GM12878 (cell line): Measurements from ENCODE around the gene CDC45.

Source experiments
- BHLHE40 ChIP-seq, 2 experiments: fragments of 450-650 bp in 1 of 2; IDR thresholded peaks; 2 replicates each; pipeline ENCODE4 v1.6.1; 2011 to 2017; ENCODE audit warnings: low read depth in 2 of 2, borderline replicate concordance in 1 of 2, improper control_type of control experiment in 1 of 2, low read length in 1 of 2, mild to moderate bottlenecking in 1 of 2
- CREB1 ChIP-seq: IDR thresholded peaks from 2 replicates; pipeline ENCODE4 v1.6.1; 2012; ENCODE audit warnings: low read depth, mild to moderate bottlenecking, inconsistent platforms
- EGR1 ChIP-seq, 2 experiments: IDR thresholded peaks; 1 replicate in 1 of 2; 2 replicates in 1 of 2; pipeline ENCODE4 v1.6.1; 2011 to 2012; ENCODE audit warnings: low read depth in 2 of 2, low read length in 2 of 2, borderline replicate concordance in 1 of 2, mild to moderate bottlenecking in 1 of 2, moderate library complexity in 1 of 2
- EP300 ChIP-seq, 2 experiments: fragments of 150-350 bp in 1 of 2; IDR thresholded peaks; 2 replicates each; pipeline ENCODE4 v1.6.1; 2011 to 2012; ENCODE audit warnings: low read depth in 2 of 2, low read length in 2 of 2, borderline replicate concordance in 1 of 2, improper control_type of control experiment in 1 of 2, inconsistent platforms in 1 of 2; ENCODE audit not compliant: control insufficient read depth in 1 of 2
- JUNB ChIP-seq: IDR thresholded peaks from 2 replicates; pipeline ENCODE4 v1.6.1; 2016; ENCODE audit warnings: antibody characterized with exemption, mild to moderate bottlenecking
- POLR2A ChIP-seq: IDR thresholded peaks from 2 replicates; pipeline ENCODE4 v1.6.1; 2011; ENCODE audit warnings: low read depth, mild to moderate bottlenecking, low read length
- POLR2AphosphoS5 ChIP-seq: IDR thresholded peaks from 2 replicates; pipeline ENCODE4 v1.6.1; 2011; ENCODE audit warnings: mild to moderate bottlenecking, low read length, inconsistent platforms
- ZNF384 ChIP-seq: IDR thresholded peaks from 2 replicates; pipeline ENCODE4 v1.6.1; 2012; ENCODE audit warnings: low read depth, mild to moderate bottlenecking, low read length, improper control_type of control experiment, borderline replicate concordance
- TF ChIP-seq, protein P1 (sequence below): fragments of 450-650 bp; formaldehyde crosslinking; IDR thresholded peaks from 2 replicates; pipeline ENCODE4 v1.4.0; 2020; ENCODE audit warnings: mild to moderate bottlenecking, moderate library complexity
- TF ChIP-seq, protein P2 (sequence below), 3 experiments: IDR thresholded peaks in 2 of 3; conservative IDR thresholded peaks in 1 of 3; 2 replicates each; pipeline ENCODE4 v1.5.1; 2011; ENCODE audit warnings: low read depth in 3 of 3, low read length in 3 of 3, mild to moderate bottlenecking in 3 of 3, control low read depth in 2 of 3, moderate library complexity in 2 of 3, inconsistent platforms in 1 of 3, mixed read lengths in 1 of 3; ENCODE audit not compliant: control insufficient read depth in 2 of 3, insufficient read depth in 1 of 3; ENCODE audit errors: extremely low read depth in 1 of 3
- TF ChIP-seq, protein P3 (sequence below): fragments of 450-650 bp; IDR thresholded peaks from 2 replicates; pipeline ENCODE4 v1.6.1; 2017; ENCODE audit warnings: antibody characterized with exemption, mild to moderate bottlenecking, moderate library complexity
- TF ChIP-seq, protein P4 (sequence below): IDR thresholded peaks from 2 replicates; pipeline ENCODE4 v1.6.1; 2012; ENCODE audit warnings: low read depth, low read length, improper control_type of control experiment
- TF ChIP-seq, protein P5 (sequence below): fragments of 150-350 bp; IDR thresholded peaks from 2 replicates; pipeline ENCODE4 v1.6.1; 2016; ENCODE audit warnings: low read depth, low read length
- TF ChIP-seq, protein P6 (sequence below): IDR thresholded peaks from 2 replicates; pipeline ENCODE4 v1.6.1; 2011; ENCODE audit warnings: low read depth, mild to moderate bottlenecking, low read length, moderate library complexity, borderline replicate concordance; ENCODE audit errors: extremely low read depth

DNA sequence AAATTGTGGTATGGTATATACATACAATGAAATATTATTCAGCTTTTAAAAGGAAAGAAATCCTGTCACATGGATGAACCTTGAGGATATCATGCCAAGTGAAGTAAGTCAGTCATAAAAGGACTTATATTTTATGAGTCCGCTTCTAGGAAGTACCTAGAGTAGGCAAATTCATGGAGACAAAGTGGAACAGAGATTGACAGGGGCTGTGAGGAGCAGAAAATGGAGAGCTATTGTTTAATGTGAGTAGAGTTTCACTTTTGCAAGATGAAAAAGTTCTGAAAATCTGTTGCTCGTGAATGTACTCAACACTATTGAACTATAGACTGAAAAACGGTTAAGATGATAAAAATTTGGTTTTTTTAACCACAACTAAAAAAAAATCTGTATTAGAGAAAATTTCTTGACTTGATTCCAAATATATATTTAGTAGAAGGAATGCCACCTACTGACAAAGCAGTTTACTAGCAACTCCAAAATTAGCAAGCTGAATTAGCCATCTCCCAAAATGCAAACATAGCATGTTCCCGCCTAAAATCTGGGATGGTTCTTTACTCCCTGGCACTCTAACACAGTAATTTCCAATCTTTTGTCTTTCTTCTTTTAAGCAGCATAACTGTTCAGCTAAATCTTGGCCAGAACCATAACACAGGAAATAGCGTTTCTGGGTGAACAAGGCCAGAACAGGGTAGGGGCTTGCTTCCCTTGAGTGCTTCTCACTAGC, 2.2 kb upstream of the CDC45 start:
- TF ChIP-seq, protein P1, sequence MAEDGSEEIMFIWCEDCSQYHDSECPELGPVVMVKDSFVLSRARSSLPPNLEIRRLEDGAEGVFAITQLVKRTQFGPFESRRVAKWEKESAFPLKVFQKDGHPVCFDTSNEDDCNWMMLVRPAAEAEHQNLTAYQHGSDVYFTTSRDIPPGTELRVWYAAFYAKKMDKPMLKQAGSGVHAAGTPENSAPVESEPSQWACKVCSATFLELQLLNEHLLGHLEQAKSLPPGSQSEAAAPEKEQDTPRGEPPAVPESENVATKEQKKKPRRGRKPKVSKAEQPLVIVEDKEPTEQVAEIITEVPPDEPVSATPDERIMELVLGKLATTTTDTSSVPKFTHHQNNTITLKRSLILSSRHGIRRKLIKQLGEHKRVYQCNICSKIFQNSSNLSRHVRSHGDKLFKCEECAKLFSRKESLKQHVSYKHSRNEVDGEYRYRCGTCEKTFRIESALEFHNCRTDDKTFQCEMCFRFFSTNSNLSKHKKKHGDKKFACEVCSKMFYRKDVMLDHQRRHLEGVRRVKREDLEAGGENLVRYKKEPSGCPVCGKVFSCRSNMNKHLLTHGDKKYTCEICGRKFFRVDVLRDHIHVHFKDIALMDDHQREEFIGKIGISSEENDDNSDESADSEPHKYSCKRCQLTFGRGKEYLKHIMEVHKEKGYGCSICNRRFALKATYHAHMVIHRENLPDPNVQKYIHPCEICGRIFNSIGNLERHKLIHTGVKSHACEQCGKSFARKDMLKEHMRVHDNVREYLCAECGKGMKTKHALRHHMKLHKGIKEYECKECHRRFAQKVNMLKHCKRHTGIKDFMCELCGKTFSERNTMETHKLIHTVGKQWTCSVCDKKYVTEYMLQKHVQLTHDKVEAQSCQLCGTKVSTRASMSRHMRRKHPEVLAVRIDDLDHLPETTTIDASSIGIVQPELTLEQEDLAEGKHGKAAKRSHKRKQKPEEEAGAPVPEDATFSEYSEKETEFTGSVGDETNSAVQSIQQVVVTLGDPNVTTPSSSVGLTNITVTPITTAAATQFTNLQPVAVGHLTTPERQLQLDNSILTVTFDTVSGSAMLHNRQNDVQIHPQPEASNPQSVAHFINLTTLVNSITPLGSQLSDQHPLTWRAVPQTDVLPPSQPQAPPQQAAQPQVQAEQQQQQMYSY (CRISPR knock-in tag): no peak
- TF ChIP-seq POLR2A (no peak), JUNB (no peak), EP300 (IDR thresholded peaks at IDR 0.05; ENCODE audit: borderline replicate concordance in 1 of 2, control insufficient read depth in 1 of 2, low read depth in 2 of 2, low read length in 2 of 2) (no peak), POLR2AphosphoS5 (no peak), BHLHE40 (IDR thresholded peaks at IDR 0.05; ENCODE audit: borderline replicate concordance in 1 of 2, low read depth in 2 of 2, low read length in 1 of 2) (no peak), EGR1 (IDR thresholded peaks at IDR 0.05; ENCODE audit: borderline replicate concordance in 1 of 2, low read depth in 2 of 2, low read length in 2 of 2) (no peak), ZNF384 (no peak), CREB1 (no peak)
- TF ChIP-seq, protein P2, sequence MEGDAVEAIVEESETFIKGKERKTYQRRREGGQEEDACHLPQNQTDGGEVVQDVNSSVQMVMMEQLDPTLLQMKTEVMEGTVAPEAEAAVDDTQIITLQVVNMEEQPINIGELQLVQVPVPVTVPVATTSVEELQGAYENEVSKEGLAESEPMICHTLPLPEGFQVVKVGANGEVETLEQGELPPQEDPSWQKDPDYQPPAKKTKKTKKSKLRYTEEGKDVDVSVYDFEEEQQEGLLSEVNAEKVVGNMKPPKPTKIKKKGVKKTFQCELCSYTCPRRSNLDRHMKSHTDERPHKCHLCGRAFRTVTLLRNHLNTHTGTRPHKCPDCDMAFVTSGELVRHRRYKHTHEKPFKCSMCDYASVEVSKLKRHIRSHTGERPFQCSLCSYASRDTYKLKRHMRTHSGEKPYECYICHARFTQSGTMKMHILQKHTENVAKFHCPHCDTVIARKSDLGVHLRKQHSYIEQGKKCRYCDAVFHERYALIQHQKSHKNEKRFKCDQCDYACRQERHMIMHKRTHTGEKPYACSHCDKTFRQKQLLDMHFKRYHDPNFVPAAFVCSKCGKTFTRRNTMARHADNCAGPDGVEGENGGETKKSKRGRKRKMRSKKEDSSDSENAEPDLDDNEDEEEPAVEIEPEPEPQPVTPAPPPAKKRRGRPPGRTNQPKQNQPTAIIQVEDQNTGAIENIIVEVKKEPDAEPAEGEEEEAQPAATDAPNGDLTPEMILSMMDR (IDR thresholded peaks at IDR 0.05 in 2 of 3, conservative IDR thresholded peaks at IDR 0.05 in 1 of 3; ENCODE audit: control insufficient read depth in 2 of 3, extremely low read depth in 1 of 3, insufficient read depth in 1 of 3, low read depth in 3 of 3, low read length in 3 of 3): peak in 2 of 3 experiments; percentile 17 to 53; a peak in 3 of 6 replicates
- TF ChIP-seq, protein P3, sequence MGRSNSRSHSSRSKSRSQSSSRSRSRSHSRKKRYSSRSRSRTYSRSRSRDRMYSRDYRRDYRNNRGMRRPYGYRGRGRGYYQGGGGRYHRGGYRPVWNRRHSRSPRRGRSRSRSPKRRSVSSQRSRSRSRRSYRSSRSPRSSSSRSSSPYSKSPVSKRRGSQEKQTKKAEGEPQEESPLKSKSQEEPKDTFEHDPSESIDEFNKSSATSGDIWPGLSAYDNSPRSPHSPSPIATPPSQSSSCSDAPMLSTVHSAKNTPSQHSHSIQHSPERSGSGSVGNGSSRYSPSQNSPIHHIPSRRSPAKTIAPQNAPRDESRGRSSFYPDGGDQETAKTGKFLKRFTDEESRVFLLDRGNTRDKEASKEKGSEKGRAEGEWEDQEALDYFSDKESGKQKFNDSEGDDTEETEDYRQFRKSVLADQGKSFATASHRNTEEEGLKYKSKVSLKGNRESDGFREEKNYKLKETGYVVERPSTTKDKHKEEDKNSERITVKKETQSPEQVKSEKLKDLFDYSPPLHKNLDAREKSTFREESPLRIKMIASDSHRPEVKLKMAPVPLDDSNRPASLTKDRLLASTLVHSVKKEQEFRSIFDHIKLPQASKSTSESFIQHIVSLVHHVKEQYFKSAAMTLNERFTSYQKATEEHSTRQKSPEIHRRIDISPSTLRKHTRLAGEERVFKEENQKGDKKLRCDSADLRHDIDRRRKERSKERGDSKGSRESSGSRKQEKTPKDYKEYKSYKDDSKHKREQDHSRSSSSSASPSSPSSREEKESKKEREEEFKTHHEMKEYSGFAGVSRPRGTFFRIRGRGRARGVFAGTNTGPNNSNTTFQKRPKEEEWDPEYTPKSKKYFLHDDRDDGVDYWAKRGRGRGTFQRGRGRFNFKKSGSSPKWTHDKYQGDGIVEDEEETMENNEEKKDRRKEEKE: no peak
- TF ChIP-seq, protein P4, sequence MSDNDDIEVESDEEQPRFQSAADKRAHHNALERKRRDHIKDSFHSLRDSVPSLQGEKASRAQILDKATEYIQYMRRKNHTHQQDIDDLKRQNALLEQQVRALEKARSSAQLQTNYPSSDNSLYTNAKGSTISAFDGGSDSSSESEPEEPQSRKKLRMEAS: no peak
- TF ChIP-seq, protein P5, sequence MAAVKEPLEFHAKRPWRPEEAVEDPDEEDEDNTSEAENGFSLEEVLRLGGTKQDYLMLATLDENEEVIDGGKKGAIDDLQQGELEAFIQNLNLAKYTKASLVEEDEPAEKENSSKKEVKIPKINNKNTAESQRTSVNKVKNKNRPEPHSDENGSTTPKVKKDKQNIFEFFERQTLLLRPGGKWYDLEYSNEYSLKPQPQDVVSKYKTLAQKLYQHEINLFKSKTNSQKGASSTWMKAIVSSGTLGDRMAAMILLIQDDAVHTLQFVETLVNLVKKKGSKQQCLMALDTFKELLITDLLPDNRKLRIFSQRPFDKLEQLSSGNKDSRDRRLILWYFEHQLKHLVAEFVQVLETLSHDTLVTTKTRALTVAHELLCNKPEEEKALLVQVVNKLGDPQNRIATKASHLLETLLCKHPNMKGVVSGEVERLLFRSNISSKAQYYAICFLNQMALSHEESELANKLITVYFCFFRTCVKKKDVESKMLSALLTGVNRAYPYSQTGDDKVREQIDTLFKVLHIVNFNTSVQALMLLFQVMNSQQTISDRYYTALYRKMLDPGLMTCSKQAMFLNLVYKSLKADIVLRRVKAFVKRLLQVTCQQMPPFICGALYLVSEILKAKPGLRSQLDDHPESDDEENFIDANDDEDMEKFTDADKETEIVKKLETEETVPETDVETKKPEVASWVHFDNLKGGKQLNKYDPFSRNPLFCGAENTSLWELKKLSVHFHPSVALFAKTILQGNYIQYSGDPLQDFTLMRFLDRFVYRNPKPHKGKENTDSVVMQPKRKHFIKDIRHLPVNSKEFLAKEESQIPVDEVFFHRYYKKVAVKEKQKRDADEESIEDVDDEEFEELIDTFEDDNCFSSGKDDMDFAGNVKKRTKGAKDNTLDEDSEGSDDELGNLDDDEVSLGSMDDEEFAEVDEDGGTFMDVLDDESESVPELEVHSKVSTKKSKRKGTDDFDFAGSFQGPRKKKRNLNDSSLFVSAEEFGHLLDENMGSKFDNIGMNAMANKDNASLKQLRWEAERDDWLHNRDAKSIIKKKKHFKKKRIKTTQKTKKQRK: no peak
- TF ChIP-seq, protein P6, sequence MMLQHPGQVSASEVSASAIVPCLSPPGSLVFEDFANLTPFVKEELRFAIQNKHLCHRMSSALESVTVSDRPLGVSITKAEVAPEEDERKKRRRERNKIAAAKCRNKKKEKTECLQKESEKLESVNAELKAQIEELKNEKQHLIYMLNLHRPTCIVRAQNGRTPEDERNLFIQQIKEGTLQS: no peak
